ENCODE measurements around the gene PEX14.

DNA sequence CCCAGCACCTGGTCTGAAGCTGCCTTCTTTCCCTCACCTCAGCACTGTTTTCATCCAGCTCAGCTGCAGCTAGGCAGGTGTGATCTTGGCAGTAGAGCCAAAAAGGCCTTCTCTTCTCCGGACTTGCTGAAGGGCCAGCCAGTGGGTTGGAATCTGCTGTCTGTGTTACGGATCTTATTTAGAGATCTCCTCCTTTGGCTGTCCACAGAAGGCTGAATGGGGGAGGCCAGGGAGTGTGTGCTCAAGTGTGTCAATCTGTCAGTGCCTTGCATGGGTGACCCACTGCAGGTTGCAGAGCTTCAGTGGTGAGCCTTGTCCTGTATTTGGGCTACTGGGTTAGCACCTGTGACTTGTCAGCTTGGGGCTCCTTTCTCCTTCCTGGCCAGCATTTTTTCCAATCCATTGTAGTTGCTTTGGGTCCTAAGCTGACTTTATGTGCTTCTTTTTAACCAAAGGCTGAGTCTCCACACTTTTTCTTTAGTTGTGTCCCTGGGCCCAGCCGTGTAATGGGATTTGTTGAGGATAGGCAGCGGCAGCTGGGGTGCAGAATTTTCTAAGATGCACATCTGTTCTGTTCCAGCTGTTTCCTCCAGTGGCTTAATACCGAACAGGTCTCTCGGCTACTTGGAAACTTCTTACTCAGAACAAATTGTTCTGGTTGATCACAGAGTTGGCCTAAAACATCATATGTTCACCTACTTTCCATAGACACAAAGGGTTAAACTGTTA, 126.8 kb downstream of the PEX14 start:
- TF ChIP-seq, protein P1, sequence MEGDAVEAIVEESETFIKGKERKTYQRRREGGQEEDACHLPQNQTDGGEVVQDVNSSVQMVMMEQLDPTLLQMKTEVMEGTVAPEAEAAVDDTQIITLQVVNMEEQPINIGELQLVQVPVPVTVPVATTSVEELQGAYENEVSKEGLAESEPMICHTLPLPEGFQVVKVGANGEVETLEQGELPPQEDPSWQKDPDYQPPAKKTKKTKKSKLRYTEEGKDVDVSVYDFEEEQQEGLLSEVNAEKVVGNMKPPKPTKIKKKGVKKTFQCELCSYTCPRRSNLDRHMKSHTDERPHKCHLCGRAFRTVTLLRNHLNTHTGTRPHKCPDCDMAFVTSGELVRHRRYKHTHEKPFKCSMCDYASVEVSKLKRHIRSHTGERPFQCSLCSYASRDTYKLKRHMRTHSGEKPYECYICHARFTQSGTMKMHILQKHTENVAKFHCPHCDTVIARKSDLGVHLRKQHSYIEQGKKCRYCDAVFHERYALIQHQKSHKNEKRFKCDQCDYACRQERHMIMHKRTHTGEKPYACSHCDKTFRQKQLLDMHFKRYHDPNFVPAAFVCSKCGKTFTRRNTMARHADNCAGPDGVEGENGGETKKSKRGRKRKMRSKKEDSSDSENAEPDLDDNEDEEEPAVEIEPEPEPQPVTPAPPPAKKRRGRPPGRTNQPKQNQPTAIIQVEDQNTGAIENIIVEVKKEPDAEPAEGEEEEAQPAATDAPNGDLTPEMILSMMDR (IDR thresholded peaks at IDR 0.05), result no peak
- TF ChIP-seq POLR2AphosphoS5 (IDR thresholded peaks at IDR 0.05), result no peak
- no peak for TF ChIP-seq EP300 (IDR thresholded peaks at IDR 0.05)
